ENCODE measurements around the gene PRKG1. TPM values are rescaled to one million over a fixed set of nuclear protein-coding genes. Genes with fewer than 3 reads are reported as not detected.

Gene PRKG1
- total RNA-seq, 1 experiment from 2014 or later = 7.4 TPM

GRCh38 chr10:51965451-51965850 is 891.2 kb downstream of the PRKG1 start:
- H3K9me2 ChIP-seq (replicated peaks; ENCODE audit: low read length) = no peaks in the 10 kb centered on the region
- no peak overlapping the region for H3K4me3 ChIP-seq (ENCODE audit: low read length)
- BruUV-seq (replicated peaks) = no TSS peak
- no peak for DNase-seq
- peaks cover 4% of the 10 kb centered on the region for H3K27me3 ChIP-seq (ENCODE audit: low read length)
- H3K79me2 ChIP-seq (ENCODE audit: low read length) = no peaks in the 10 kb centered on the region
- H3K27ac ChIP-seq (ENCODE audit: low read length) = no peak overlapping the region
- POLR2A ChIA-PET (ENCODE audit: unreplicated experiment) = interaction anchor here (0.7 kb wide), 1 partner anchor 22 kb away, joined by 3 read pairs; no protein-coding TSS in a partner anchor
- H4K20me1 ChIP-seq (ENCODE audit: low read length) = no peaks in the 10 kb centered on the region
- no peak for ATAC-seq
- CTCF ChIA-PET = interaction anchor here (0.6 kb wide), 1 partner anchor 251 kb away, joined by 3 read pairs; no protein-coding TSS in a partner anchor
- TF ChIP-seq EZH2phosphoT487 (IDR thresholded peaks at IDR 0.05; ENCODE audit: borderline replicate concordance, low read length) (no peak), EZH2 (IDR thresholded peaks at IDR 0.05; ENCODE audit: low read length, unreplicated experiment) (no peak)
- TF ChIP-seq, protein P1, sequence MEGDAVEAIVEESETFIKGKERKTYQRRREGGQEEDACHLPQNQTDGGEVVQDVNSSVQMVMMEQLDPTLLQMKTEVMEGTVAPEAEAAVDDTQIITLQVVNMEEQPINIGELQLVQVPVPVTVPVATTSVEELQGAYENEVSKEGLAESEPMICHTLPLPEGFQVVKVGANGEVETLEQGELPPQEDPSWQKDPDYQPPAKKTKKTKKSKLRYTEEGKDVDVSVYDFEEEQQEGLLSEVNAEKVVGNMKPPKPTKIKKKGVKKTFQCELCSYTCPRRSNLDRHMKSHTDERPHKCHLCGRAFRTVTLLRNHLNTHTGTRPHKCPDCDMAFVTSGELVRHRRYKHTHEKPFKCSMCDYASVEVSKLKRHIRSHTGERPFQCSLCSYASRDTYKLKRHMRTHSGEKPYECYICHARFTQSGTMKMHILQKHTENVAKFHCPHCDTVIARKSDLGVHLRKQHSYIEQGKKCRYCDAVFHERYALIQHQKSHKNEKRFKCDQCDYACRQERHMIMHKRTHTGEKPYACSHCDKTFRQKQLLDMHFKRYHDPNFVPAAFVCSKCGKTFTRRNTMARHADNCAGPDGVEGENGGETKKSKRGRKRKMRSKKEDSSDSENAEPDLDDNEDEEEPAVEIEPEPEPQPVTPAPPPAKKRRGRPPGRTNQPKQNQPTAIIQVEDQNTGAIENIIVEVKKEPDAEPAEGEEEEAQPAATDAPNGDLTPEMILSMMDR (conservative IDR thresholded peaks at IDR 0.05; ENCODE audit: low read depth, low read length) = no peak
- H3K9me3 ChIP-seq (ENCODE audit: low read length) = no peaks in the 10 kb centered on the region
- intact Hi-C loops (cut with micrococcal nuclease) = loop anchor here (10.0 kb wide), 3 partner anchors 161 to 731 kb away; no protein-coding TSS in a partner anchor
- no peaks in the 10 kb centered on the region for H3K36me3 ChIP-seq (ENCODE audit: low read depth, low read length)
- H3F3A ChIP-seq (ENCODE audit: low read length, unreplicated experiment) = no peaks in the 10 kb centered on the region
- no peak overlapping the region for H2AFZ ChIP-seq (ENCODE audit: low read length)
- H3K4me2 ChIP-seq (ENCODE audit: low read length) = no peak overlapping the region
- H3K4me1 ChIP-seq (ENCODE audit: insufficient read depth, low read length) = peaks cover 16% of the 10 kb centered on the region
- H3K9ac ChIP-seq (ENCODE audit: low read length) = no peak overlapping the region

DNA sequence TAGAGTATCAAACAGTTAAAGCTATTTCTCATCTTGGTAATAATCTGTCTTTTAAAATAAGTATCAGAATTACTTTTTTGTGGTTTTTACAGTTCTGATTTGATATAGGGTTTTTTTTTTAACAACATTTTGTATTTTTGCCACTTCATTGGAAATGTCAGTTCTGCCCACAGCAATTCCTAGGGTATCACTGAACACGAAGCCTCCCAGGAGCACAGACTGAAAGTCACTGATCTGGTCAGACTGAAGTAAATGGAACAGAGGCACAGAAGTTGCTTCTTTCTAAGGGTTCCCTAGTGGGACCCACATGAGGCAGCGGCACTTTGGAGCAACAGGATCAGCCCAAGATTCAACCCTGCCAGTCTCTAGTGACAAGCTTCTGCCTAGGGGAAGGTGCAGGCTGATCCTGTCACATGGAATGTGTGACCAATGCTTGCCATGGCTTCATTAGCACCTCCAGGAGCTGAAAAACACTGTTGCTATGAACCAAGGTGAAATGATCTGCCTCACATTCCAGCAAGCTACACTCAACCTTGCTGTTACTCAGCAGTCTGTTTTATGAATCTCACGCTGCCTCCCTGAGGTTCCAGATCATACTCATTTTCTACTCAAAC is 898.6 kb downstream of the PRKG1 start:
- no peak overlapping the region for H3K4me3 ChIP-seq (ENCODE audit: low read length)
- ATAC-seq (no peak), DNase-seq (no peak)
- peaks cover 36% of the 10 kb centered on the region for H3K27me3 ChIP-seq (ENCODE audit: low read length)
- H2AFZ ChIP-seq (ENCODE audit: low read length) = no peak overlapping the region
- TF ChIP-seq, protein P1 (conservative IDR thresholded peaks at IDR 0.05; ENCODE audit: low read depth, low read length) = no peak
- no peak for TF ChIP-seq EZH2 (IDR thresholded peaks at IDR 0.05; ENCODE audit: low read length, unreplicated experiment)
- no peak for TF ChIP-seq EZH2phosphoT487 (IDR thresholded peaks at IDR 0.05; ENCODE audit: borderline replicate concordance, low read length)
- no peaks in the 10 kb centered on the region for H3K79me2 ChIP-seq (ENCODE audit: low read length)
- H3K4me2 ChIP-seq (ENCODE audit: low read length) = no peak overlapping the region
- ChIA-PET CTCF (no interaction called here), POLR2A (ENCODE audit: unreplicated experiment) (no interaction called here)
- H3F3A ChIP-seq (ENCODE audit: low read length, unreplicated experiment) = no peaks in the 10 kb centered on the region
- no peaks in the 10 kb centered on the region for H3K4me1 ChIP-seq (ENCODE audit: insufficient read depth, low read length)
- no peak overlapping the region for H3K27ac ChIP-seq (ENCODE audit: low read length)
- no peaks in the 10 kb centered on the region for H3K36me3 ChIP-seq (ENCODE audit: low read depth, low read length)
- no peaks in the 10 kb centered on the region for H4K20me1 ChIP-seq (ENCODE audit: low read length)
- H3K9ac ChIP-seq (ENCODE audit: low read length) = no peak overlapping the region
- no peaks in the 10 kb centered on the region; the same call in 1 of the 2 replicates for H3K9me2 ChIP-seq (replicated peaks; ENCODE audit: low read length)
- intact Hi-C loops (cut with micrococcal nuclease) = no loop called here
- BruUV-seq (replicated peaks) = no TSS peak
- no peaks in the 10 kb centered on the region for H3K9me3 ChIP-seq (ENCODE audit: low read length)

DNA sequence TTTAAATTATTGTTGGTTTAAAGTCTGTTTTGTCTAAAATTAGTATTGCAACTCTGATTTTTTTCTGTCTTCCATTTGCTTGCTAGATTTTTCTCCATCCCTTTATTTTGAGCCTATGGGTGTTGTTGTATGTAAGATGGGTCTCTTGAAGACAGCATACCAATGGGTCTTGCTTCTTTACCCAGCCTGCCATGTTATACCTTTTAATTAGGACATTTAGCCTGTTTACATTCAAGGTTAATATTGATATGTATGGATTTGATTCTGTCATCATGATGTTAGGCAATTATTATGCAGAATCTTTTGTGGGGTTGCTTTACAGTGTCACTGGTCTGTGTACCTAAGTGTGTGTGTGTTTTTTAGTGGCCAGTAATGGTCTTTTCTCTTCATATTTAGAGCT is 906.5 kb downstream of the PRKG1 start:
- no peaks in the 10 kb centered on the region; the same call in 1 of the 2 replicates for H3K9me2 ChIP-seq (replicated peaks; ENCODE audit: low read length)
- H3K4me3 ChIP-seq (ENCODE audit: low read length) = no peak overlapping the region
- H3K4me2 ChIP-seq (ENCODE audit: low read length) = no peak overlapping the region
- no peak overlapping the region for H3K9ac ChIP-seq (ENCODE audit: low read length)
- H3K27ac ChIP-seq (ENCODE audit: low read length) = no peak overlapping the region
- H3K36me3 ChIP-seq (ENCODE audit: low read depth, low read length) = no peaks in the 10 kb centered on the region
- no peak for TF ChIP-seq EZH2 (IDR thresholded peaks at IDR 0.05; ENCODE audit: low read length, unreplicated experiment)
- TF ChIP-seq, protein P1 (conservative IDR thresholded peaks at IDR 0.05; ENCODE audit: low read depth, low read length) = no peak
- no peak for TF ChIP-seq EZH2phosphoT487 (IDR thresholded peaks at IDR 0.05; ENCODE audit: borderline replicate concordance, low read length)
- ChIA-PET CTCF (no interaction called here), POLR2A (ENCODE audit: unreplicated experiment) (no interaction called here)
- H3K79me2 ChIP-seq (ENCODE audit: low read length) = no peaks in the 10 kb centered on the region
- intact Hi-C loops (cut with micrococcal nuclease) = no loop called here
- no TSS peak for BruUV-seq (replicated peaks)
- no peaks in the 10 kb centered on the region for H3F3A ChIP-seq (ENCODE audit: low read length, unreplicated experiment)
- H3K27me3 ChIP-seq (ENCODE audit: low read length) = peaks cover 3% of the 10 kb centered on the region; the same call in 1 of the 2 replicates
- no peaks in the 10 kb centered on the region for H4K20me1 ChIP-seq (ENCODE audit: low read length)
- H3K4me1 ChIP-seq (ENCODE audit: insufficient read depth, low read length) = no peaks in the 10 kb centered on the region
- no peak overlapping the region for H2AFZ ChIP-seq (ENCODE audit: low read length)
- no peaks in the 10 kb centered on the region for H3K9me3 ChIP-seq (ENCODE audit: low read length)
- DNase-seq (no peak), ATAC-seq (no peak)
